ENCODE results near the gene CRLF1.

- TF ChIP-seq POLR2A (IDR thresholded peaks at IDR 0.05; ENCODE audit: low read length) (no peak), GATA1 (IDR thresholded peaks at IDR 0.05; ENCODE audit: low read depth, low read length) (no peak)
Observed at GRCh38 chr19:18605546-18606280, 886 bp downstream of the CRLF1 start.

Data from erythroblast (primary cell).